ENCODE measurements around the gene NALCN. TPM values are rescaled to one million over a fixed set of nuclear protein-coding genes. Genes with fewer than 3 reads are reported as not detected.

Gene NALCN
- total RNA-seq, 3 donors from 2014 or later, result 0.10 to 1.4 (median 0.12) TPM

GRCh38 chr13:101016475-101016874, 399.8 kb downstream of the NALCN start:
- Histone ChIP-seq H3K9me3 (no peaks in the 10 kb centered on the region), H3K36me3 (ENCODE audit: low read depth) (no peaks in the 10 kb centered on the region), H3K4me3 (no peak overlapping the region), H3K4me1 (ENCODE audit: low read depth) (no peaks in the 10 kb centered on the region)
- no peak for DNase-seq
- intact Hi-C loops (cut with DNase I, micrococcal nuclease), result no loop called here
- no peak for ATAC-seq
- TF ChIP-seq CTCF (IDR thresholded peaks at IDR 0.05), result no peak

- Histone ChIP-seq H3K36me3 (ENCODE audit: low read depth) (no peaks in the 10 kb centered on the region), H3K4me1 (ENCODE audit: low read depth) (no peaks in the 10 kb centered on the region), H3K9me3 (no peaks in the 10 kb centered on the region), H3K4me3 (no peak overlapping the region)
- intact Hi-C loops (cut with DNase I, micrococcal nuclease), result no loop called here
- DNase-seq, result no peak
- ATAC-seq, result no peak
- TF ChIP-seq CTCF (IDR thresholded peaks at IDR 0.05), result no peak
Measured at GRCh38 chr13:101013245-101013644, 403.1 kb downstream of the NALCN start.

GRCh38 chr13:101010100-101010499, 406.2 kb downstream of the NALCN start:
- no peaks in the 10 kb centered on the region for H3K36me3 ChIP-seq (ENCODE audit: low read depth)
- intact Hi-C loops (cut with DNase I, micrococcal nuclease), result no loop called here
- TF ChIP-seq CTCF (IDR thresholded peaks at IDR 0.05), result no peak
- DNase-seq (no peak), ATAC-seq (no peak)
- H3K4me3 ChIP-seq, result no peak overlapping the region
- H3K9me3 ChIP-seq, result no peaks in the 10 kb centered on the region
- no peaks in the 10 kb centered on the region for H3K4me1 ChIP-seq (ENCODE audit: low read depth)

GRCh38 chr13:101007245-101007644, 409.1 kb downstream of the NALCN start:
- no peak for DNase-seq
- Histone ChIP-seq H3K4me1 (ENCODE audit: low read depth) (no peaks in the 10 kb centered on the region), H3K36me3 (ENCODE audit: low read depth) (no peaks in the 10 kb centered on the region), H3K4me3 (no peak overlapping the region), H3K9me3 (no peaks in the 10 kb centered on the region)
- intact Hi-C loops (cut with DNase I, micrococcal nuclease), result no loop called here
- no peak for ATAC-seq
- no peak for TF ChIP-seq CTCF (IDR thresholded peaks at IDR 0.05)

Other genes with a start within 250 kb of the NALCN start
- gene ITGBL1, start 36.2 kb upstream of the NALCN start, total RNA-seq, result 1 to 10 TPM in 2 of 3 donors, under 1 TPM in 1; 0.06 to 2.3 (median 1.1) TPM